HL-60 (cell line): ENCODE results near the gene SMG9.

Source experiments
- CTCF ChIP-seq: IDR thresholded peaks from one replicate; pipeline ENCODE4 v1.5.1; 2011; ENCODE audit warnings: low read length, control low read depth, inconsistent platforms; ENCODE audit not compliant: insufficient read depth
- GABPA ChIP-seq: IDR thresholded peaks from 2 replicates; pipeline ENCODE4 v1.6.1; 2012; ENCODE audit warnings: low read depth
- POLR2AphosphoS5 ChIP-seq: IDR thresholded peaks from 2 replicates; pipeline ENCODE4 v1.6.1; 2012; ENCODE audit warnings: low read depth
- REST ChIP-seq: IDR thresholded peaks from 2 replicates; pipeline ENCODE4 v1.6.1; 2012; ENCODE audit warnings: low read depth; ENCODE audit not compliant: insufficient replicate concordance

- TF ChIP-seq REST (no peak), POLR2AphosphoS5 (no peak), CTCF (no peak), GABPA (no peak)
Observed at GRCh38 chr19:43692877-43693276, 61.9 kb downstream of the SMG9 start.
